Testis (tissue), 3 donors: Measurements from ENCODE around the gene DSE. TPM values are rescaled to one million over a fixed set of nuclear protein-coding genes. Genes with fewer than 3 reads are reported as not detected.

ENCODE experiments used
- DNase-seq: peaks from one replicate; pipeline ENCODE4 v3.0.0-alpha.2; 2019
- H3K27ac ChIP-seq, 2 donors: fragments of 200-600 bp; sonication (generic); one replicate each; pipeline ENCODE4 v1.5.1; 2019
- H3K27me3 ChIP-seq: fragments of 200-600 bp; sonication (generic); one replicate; pipeline ENCODE4 v1.5.1; 2019
- H3K36me3 ChIP-seq: fragments of 200-600 bp; sonication (generic); one replicate; pipeline ENCODE4 v1.5.1; 2017; ENCODE audit warnings: low read depth; ENCODE audit errors: missing control alignments
- H3K4me1 ChIP-seq: fragments of 200-600 bp; sonication (generic); one replicate; pipeline ENCODE4 v1.5.1; 2019
- H3K4me3 ChIP-seq, 2 donors: fragments of 200-600 bp; sonication (generic); one replicate each; pipeline ENCODE4 v1.5.1; 2017 to 2019
- H3K9me3 ChIP-seq: fragments of 200-600 bp; sonication (generic); one replicate; pipeline ENCODE4 v1.5.1; 2017
- CTCF ChIP-seq, 3 experiments: fragments of 450-650 bp in 2 of 3; fragments of 200-600 bp in 1 of 3; sonication (generic) in 1 of 3; IDR thresholded peaks; one replicate each; pipeline ENCODE4 v1.5.1; 2016 to 2019; ENCODE audit warnings: antibody characterized with exemption in 3 of 3, mild to moderate bottlenecking in 2 of 3, moderate library complexity in 1 of 3
- POLR2A ChIP-seq: fragments of 450-650 bp; IDR thresholded peaks from one replicate; pipeline ENCODE4 v1.6.1; 2017; ENCODE audit warnings: antibody characterized with exemption, mild to moderate bottlenecking, moderate library complexity
- WGBS, 2 donors: methylation state at CpG; one replicate each; pipeline ENCODE4 v1.1.5; 2018; 5-methylcytosine and 5-hydroxymethylcytosine counted together
- intact Hi-C: fragments of 100-400 bp; cut with DNase I; formaldehyde crosslinking; loops from one replicate; pipeline ENCODE4 v1.15.1; 2023; ENCODE audit warnings: low total_unique reads
- polyA plus RNA-seq: library from polyadenylated mRNA; stranded (reverse); fragments of 350-450 nt; fragmentation: Illumina TruSeq; extraction: RNeasy Lipid Tissue Mini Kit (QIAGEN cat#74804); gene quantifications from one replicate; pipeline ENCODE4 v1.2.3, GENCODE V29; 2014; ENCODE audit warnings: low read depth, low replicate concordance; ENCODE audit not compliant: insufficient read depth
- total RNA-seq, 2 donors: library from RNA; depleted of rRNA; stranded (reverse); fragments of >200 nt; gene quantifications; one replicate each; pipeline ENCODE4 v1.2.3, GENCODE V29; 2016

DSE gene
- total and polyA plus RNA-seq, 3 donors from 2014 or later: 31.5 to 49.3 (median 35.1) TPM

- H3K9me3 ChIP-seq: no peaks in the 10 kb centered on the region
- intact Hi-C loops: no loop called here
- peaks cover 5% of the 10 kb centered on the region for H3K4me1 ChIP-seq
- H3K36me3 ChIP-seq: no peaks in the 10 kb centered on the region
- H3K4me3 ChIP-seq: no peak overlapping the region
- no peak for DNase-seq
- H3K27ac ChIP-seq: no peak overlapping the region
- no peaks in the 10 kb centered on the region for H3K27me3 ChIP-seq
- TF ChIP-seq CTCF (IDR thresholded peaks at IDR 0.05) (no peak), POLR2A (no peak)
Measured at GRCh38 chr6:116379764-116380163, 9.0 kb downstream of the DSE start.

- no peak for TF ChIP-seq POLR2A
- no peak for TF ChIP-seq CTCF (IDR thresholded peaks at IDR 0.05)
- H3K9me3 ChIP-seq: no peaks in the 10 kb centered on the region
- no peaks in the 10 kb centered on the region for H3K36me3 ChIP-seq
- peaks cover 5% of the 10 kb centered on the region for H3K4me1 ChIP-seq
- intact Hi-C loops: no loop called here
- DNase-seq: peak; percentile 34
- H3K4me3 ChIP-seq: no peak overlapping the region
- H3K27ac ChIP-seq: peak overlapping the region in 1 of 2 donors; percentile 73
- WGBS, 2 donors: 30 to 60% methylated on average over 1 of the region's 1 CpG
- H3K27me3 ChIP-seq: no peaks in the 10 kb centered on the region
Measured at GRCh38 chr6:116380346-116380745, 9.6 kb downstream of the DSE start.

- H3K4me1 ChIP-seq: peaks cover 7% of the 10 kb centered on the region
- TF ChIP-seq POLR2A (no peak), CTCF (IDR thresholded peaks at IDR 0.05) (no peak)
- no peak overlapping the region for H3K4me3 ChIP-seq
- peak overlapping the region; percentile 18 to 73 for H3K27ac ChIP-seq
- intact Hi-C loops: no loop called here
- no peaks in the 10 kb centered on the region for H3K9me3 ChIP-seq
- no peak for DNase-seq
- WGBS, 2 donors: 59 to 66% methylated on average over 3 of the region's 3 CpGs
- no peaks in the 10 kb centered on the region for H3K27me3 ChIP-seq
- no peaks in the 10 kb centered on the region for H3K36me3 ChIP-seq
Measured at GRCh38 chr6:116381000-116381399, 10.3 kb downstream of the DSE start.

GRCh38 chr6:116382587-116382986, 11.8 kb downstream of the DSE start:
- no peak for DNase-seq
- intact Hi-C loops: no loop called here
- no peak overlapping the region for H3K4me3 ChIP-seq
- H3K9me3 ChIP-seq: no peaks in the 10 kb centered on the region
- peak overlapping the region; percentile 18 to 73 for H3K27ac ChIP-seq
- no peak for TF ChIP-seq POLR2A
- TF ChIP-seq CTCF (IDR thresholded peaks at IDR 0.05): no peak
- 95 to 97% methylated on average over 1 of the region's 1 CpG for WGBS, 2 donors
- peaks cover 16% of the 10 kb centered on the region for H3K4me1 ChIP-seq
- H3K36me3 ChIP-seq: no peaks in the 10 kb centered on the region
- no peaks in the 10 kb centered on the region for H3K27me3 ChIP-seq

GRCh38 chr6:116384727-116385458, 14.1 kb downstream of the DSE start:
- no peak overlapping the region for H3K4me3 ChIP-seq
- 83 to 86% methylated on average over 3 of the region's 3 CpGs for WGBS, 2 donors
- no peaks in the 10 kb centered on the region for H3K36me3 ChIP-seq
- DNase-seq: no peak
- no peaks in the 10 kb centered on the region for H3K27me3 ChIP-seq
- peaks cover 16% of the 10 kb centered on the region for H3K4me1 ChIP-seq
- no peak for TF ChIP-seq POLR2A
- no peak for TF ChIP-seq CTCF (IDR thresholded peaks at IDR 0.05)
- H3K27ac ChIP-seq: peak overlapping the region in 1 of 2 donors; percentile 50
- H3K9me3 ChIP-seq: no peaks in the 10 kb centered on the region
- intact Hi-C loops: no loop called here
